K562 (cell line): ENCODE data around the gene SEMA5A.

ENCODE experiments used
- BHLHE40 ChIP-seq: IDR thresholded peaks from 2 replicates; pipeline ENCODE4 v1.6.1; 2011; ENCODE audit warnings: low read length, improper control_type of control experiment
- FOXM1 ChIP-seq, 2 experiments: fragments of 450-650 bp in 1 of 2; sonication (generic) in 1 of 2; formaldehyde crosslinking in 1 of 2; IDR thresholded peaks; 2 replicates each; pipeline versions ENCODE4 v1.6.1 to v1.9.0; 2017 to 2022; ENCODE audit warnings: low read depth in 2 of 2, mild to moderate bottlenecking in 2 of 2, missing genetic modification reagents in 1 of 2, moderate library complexity in 1 of 2
- GTF2A2 ChIP-seq: IDR thresholded peaks from 2 replicates; pipeline ENCODE4 v1.6.1; 2016; ENCODE audit warnings: mild to moderate bottlenecking, missing genetic modification characterization, missing compliant biosample characterization
- HCFC1 ChIP-seq: IDR thresholded peaks from 2 replicates; pipeline ENCODE4 v1.6.1; 2012; ENCODE audit warnings: low read depth, low read length, improper control_type of control experiment
- HNRNPL ChIP-seq: fragments of 200-400 bp; formaldehyde crosslinking; IDR thresholded peaks from 2 replicates; pipeline ENCODE4 v1.6.1; 2017; ENCODE audit warnings: low read depth, mild to moderate bottlenecking, low read length
- POLR2AphosphoS5 ChIP-seq: IDR thresholded peaks from 2 replicates; pipeline ENCODE4 v1.6.1; 2011; ENCODE audit warnings: mild to moderate bottlenecking, low read depth, low read length, moderate library complexity; ENCODE audit not compliant: control insufficient read depth, insufficient read depth
- TF ChIP-seq, protein P1 (sequence below): fragments of 200-400 bp; formaldehyde crosslinking; IDR thresholded peaks from 2 replicates; pipeline ENCODE4 v1.6.1; 2017; ENCODE audit warnings: mild to moderate bottlenecking, low read depth, low read length, moderate library complexity
- TF ChIP-seq, protein P2 (sequence below): fragments of 450-650 bp; formaldehyde crosslinking; IDR thresholded peaks from 2 replicates; pipeline ENCODE4 v1.4.0; 2022; ENCODE audit warnings: missing genetic modification characterization
- TF ChIP-seq, protein P3 (sequence below), 3 experiments: IDR thresholded peaks in 2 of 3; conservative IDR thresholded peaks in 1 of 3; 2 replicates each; pipeline ENCODE4 v1.5.1; 2011 to 2012; ENCODE audit warnings: low read length in 3 of 3, mild to moderate bottlenecking in 3 of 3, control low read depth in 2 of 3, improper control_type of control experiment in 1 of 3, inconsistent platforms in 1 of 3, low read depth in 1 of 3, mixed read lengths in 1 of 3, moderate library complexity in 1 of 3; ENCODE audit not compliant: insufficient read depth in 2 of 3
- TF ChIP-seq, protein P4 (sequence below): fragments of 450-650 bp; IDR thresholded peaks from 2 replicates; pipeline ENCODE4 v1.6.1; 2017; ENCODE audit warnings: antibody characterized with exemption

DNA sequence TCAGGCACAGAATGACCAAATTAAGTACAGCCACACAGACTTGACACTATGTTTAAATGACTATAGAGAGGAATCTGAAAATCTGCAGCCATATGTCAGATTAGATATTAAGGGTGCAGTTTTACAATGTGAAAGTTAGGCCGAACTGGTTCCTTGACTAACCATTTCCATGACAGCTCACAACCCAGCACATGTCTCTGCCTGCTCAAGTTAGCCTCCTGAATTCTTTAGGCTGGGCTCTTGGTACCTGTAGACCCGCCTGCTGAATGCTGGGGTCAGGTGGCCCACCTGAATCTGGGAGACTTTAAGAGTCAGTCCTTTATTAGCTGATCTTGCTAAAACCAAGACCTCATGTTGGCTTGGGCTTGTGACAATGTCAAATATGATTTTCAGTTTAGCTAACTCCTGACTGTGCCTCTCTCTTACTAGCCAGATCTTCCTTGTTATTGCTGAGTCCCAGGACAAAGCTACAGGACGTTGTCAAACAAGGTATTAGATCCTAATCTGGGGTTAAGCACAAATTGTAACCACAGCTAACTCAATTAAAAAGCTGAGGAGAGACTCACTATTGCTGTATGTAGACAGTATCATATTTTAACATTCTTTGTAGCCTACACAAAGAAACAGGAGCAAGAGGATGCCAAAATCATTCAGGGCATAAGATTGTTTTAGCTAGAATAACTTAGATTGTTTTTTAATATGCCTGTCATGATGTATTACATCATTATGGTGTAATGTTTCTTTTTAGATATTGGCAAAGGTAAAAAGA is 490.9 kb downstream of the SEMA5A start:
- no peak for TF ChIP-seq POLR2AphosphoS5
- TF ChIP-seq FOXM1 (IDR thresholded peaks at IDR 0.05; ENCODE audit: low read depth), result no peak
- TF ChIP-seq FOXM1 (CRISPR knock-in tag; IDR thresholded peaks at IDR 0.05; ENCODE audit: low read depth), result no peak
- TF ChIP-seq HCFC1, result no peak
- TF ChIP-seq, protein P1, sequence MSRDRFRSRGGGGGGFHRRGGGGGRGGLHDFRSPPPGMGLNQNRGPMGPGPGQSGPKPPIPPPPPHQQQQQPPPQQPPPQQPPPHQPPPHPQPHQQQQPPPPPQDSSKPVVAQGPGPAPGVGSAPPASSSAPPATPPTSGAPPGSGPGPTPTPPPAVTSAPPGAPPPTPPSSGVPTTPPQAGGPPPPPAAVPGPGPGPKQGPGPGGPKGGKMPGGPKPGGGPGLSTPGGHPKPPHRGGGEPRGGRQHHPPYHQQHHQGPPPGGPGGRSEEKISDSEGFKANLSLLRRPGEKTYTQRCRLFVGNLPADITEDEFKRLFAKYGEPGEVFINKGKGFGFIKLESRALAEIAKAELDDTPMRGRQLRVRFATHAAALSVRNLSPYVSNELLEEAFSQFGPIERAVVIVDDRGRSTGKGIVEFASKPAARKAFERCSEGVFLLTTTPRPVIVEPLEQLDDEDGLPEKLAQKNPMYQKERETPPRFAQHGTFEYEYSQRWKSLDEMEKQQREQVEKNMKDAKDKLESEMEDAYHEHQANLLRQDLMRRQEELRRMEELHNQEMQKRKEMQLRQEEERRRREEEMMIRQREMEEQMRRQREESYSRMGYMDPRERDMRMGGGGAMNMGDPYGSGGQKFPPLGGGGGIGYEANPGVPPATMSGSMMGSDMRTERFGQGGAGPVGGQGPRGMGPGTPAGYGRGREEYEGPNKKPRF, result no peak
- TF ChIP-seq BHLHE40, result no peak
- TF ChIP-seq, protein P2, sequence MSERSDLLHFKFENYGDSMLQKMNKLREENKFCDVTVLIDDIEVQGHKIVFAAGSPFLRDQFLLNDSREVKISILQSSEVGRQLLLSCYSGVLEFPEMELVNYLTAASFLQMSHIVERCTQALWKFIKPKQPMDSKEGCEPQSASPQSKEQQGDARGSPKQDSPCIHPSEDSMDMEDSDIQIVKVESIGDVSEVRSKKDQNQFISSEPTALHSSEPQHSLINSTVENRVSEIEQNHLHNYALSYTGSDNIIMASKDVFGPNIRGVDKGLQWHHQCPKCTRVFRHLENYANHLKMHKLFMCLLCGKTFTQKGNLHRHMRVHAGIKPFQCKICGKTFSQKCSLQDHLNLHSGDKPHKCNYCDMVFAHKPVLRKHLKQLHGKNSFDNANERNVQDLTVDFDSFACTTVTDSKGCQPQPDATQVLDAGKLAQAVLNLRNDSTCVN (CRISPR knock-in tag), result no peak
- no peak for TF ChIP-seq HNRNPL
- TF ChIP-seq, protein P3, sequence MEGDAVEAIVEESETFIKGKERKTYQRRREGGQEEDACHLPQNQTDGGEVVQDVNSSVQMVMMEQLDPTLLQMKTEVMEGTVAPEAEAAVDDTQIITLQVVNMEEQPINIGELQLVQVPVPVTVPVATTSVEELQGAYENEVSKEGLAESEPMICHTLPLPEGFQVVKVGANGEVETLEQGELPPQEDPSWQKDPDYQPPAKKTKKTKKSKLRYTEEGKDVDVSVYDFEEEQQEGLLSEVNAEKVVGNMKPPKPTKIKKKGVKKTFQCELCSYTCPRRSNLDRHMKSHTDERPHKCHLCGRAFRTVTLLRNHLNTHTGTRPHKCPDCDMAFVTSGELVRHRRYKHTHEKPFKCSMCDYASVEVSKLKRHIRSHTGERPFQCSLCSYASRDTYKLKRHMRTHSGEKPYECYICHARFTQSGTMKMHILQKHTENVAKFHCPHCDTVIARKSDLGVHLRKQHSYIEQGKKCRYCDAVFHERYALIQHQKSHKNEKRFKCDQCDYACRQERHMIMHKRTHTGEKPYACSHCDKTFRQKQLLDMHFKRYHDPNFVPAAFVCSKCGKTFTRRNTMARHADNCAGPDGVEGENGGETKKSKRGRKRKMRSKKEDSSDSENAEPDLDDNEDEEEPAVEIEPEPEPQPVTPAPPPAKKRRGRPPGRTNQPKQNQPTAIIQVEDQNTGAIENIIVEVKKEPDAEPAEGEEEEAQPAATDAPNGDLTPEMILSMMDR (IDR thresholded peaks at IDR 0.05 in 2 of 3, conservative IDR thresholded peaks at IDR 0.05 in 1 of 3; ENCODE audit: insufficient read depth in 2 of 3, low read depth in 1 of 3, low read length in 3 of 3), result no peak
- TF ChIP-seq, protein P4, sequence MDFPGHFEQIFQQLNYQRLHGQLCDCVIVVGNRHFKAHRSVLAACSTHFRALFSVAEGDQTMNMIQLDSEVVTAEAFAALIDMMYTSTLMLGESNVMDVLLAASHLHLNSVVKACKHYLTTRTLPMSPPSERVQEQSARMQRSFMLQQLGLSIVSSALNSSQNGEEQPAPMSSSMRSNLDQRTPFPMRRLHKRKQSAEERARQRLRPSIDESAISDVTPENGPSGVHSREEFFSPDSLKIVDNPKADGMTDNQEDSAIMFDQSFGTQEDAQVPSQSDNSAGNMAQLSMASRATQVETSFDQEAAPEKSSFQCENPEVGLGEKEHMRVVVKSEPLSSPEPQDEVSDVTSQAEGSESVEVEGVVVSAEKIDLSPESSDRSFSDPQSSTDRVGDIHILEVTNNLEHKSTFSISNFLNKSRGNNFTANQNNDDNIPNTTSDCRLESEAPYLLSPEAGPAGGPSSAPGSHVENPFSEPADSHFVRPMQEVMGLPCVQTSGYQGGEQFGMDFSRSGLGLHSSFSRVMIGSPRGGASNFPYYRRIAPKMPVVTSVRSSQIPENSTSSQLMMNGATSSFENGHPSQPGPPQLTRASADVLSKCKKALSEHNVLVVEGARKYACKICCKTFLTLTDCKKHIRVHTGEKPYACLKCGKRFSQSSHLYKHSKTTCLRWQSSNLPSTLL, result no peak
- no peak for TF ChIP-seq GTF2A2 (tag)
